Pancreas (tissue), 10 donors: ENCODE results near the gene C1QTNF8. TPM values are rescaled to one million over a fixed set of nuclear protein-coding genes. Genes with fewer than 3 reads are reported as not detected.

Experiments used
- ATAC-seq, 4 donors: fragments of 200-7000 bp; cut with Tn5 transposase; one replicate each; pipeline versions ENCODE4 v1.8.0 to v1.9.1; 2020; ENCODE audit warnings: mild to moderate bottlenecking in 4 of 4, moderate library complexity in 4 of 4
- DNase-seq, 6 donors: peaks; one replicate each; pipeline ENCODE4 v3.0.0-alpha.2; 2020
- FAIRE-seq: peaks from 2 replicates; lab custom pipeline; 2012; peaks lifted over from hg19 to GRCh38; lab: Jason Lieb, UNC
- H3K27ac ChIP-seq, 4 donors: fragments of 200-600 bp; sonication (generic); 1 replicate in 3 of 4; 2 replicates in 1 of 4; pipeline versions ENCODE4 v1.5.0 to v1.8.0; 2020
- H3K27me3 ChIP-seq, 4 donors: fragments of 200-600 bp; one replicate each; pipeline ENCODE4 v1.8.0; 2021
- H3K36me3 ChIP-seq, 3 donors: fragments of 200-600 bp; sonication (generic) in 1 of 3; one replicate each; pipeline versions ENCODE4 v1.5.0 to v1.8.0; 2020 to 2021
- H3K4me1 ChIP-seq, 3 donors: fragments of 200-600 bp; one replicate each; pipeline ENCODE4 v1.8.0; 2021
- H3K4me3 ChIP-seq, 4 donors: fragments of 200-600 bp; sonication (generic) in 2 of 4; one replicate each; pipeline versions ENCODE4 v1.5.0 to v1.8.0; 2020 to 2021
- H3K9me3 ChIP-seq, 4 donors: fragments of 200-600 bp; one replicate each; pipeline ENCODE4 v1.8.0; 2021
- WGBS, 2 donors: extraction: QIAGEN DNeasy Blood & Tissue Kit; methylation state at CpG; one replicate each; pipeline ENCODE4 v1.1.7; 2013; 5-methylcytosine and 5-hydroxymethylcytosine counted together
- intact Hi-C, 3 donors: fragments of 100-400 bp; cut with DNase I; formaldehyde crosslinking; loops; one replicate each; pipeline versions ENCODE4 v1.11.1 to v1.14.2; 2022
- polyA plus RNA-seq, 2 donors: library from polyadenylated mRNA; stranded (reverse); fragments of 200-250 nt; gene quantifications; one replicate each; pipeline ENCODE4 v1.2.3, GENCODE V29; 2013
- total RNA-seq, 6 donors: library from RNA; stranded (reverse); fragmentation: NEBNext Ultra II Directional in 4 of 6; extraction: Animal tissue kit (Norgen Biotek cat#: 25700) in 4 of 6; gene quantifications; one replicate each; pipeline versions ENCODE4 v1.2.1 to v1.2.4, GENCODE V29; 2021 to 2023
- TF ChIP-seq, protein P1 (sequence below), 4 donors: fragments of 200-600 bp; sonication (generic) in 3 of 4; IDR thresholded peaks; one replicate each; pipeline versions ENCODE4 v1.5.0 to v1.8.0; 2021; ENCODE audit warnings: antibody characterized with exemption in 4 of 4
- donor health status: healthy with polysubstance abuse.
- donor health status: DM: no; HTN: no; CAD: no; lungs with moderate emphysema.
- donor health status: DM: no; HTN: no; CAD: no.
- donor health status: control.
- donor health status: control.
- donor health status: Bipolar disorder and iron deficiency.
- donor health status: DM: yes; HTN: yes; CAD: no.
- donor health status: DM: no; HTN: no; CAD: no.
- donor health status: DM: no; HTN: no; CAD: no.
- donor health status: DM: yes; HTN: yes; CAD: no.

The C1QTNF8 gene
- total and polyA plus RNA-seq, 8 donors, result 0.23 TPM; not detected in 7

DNA sequence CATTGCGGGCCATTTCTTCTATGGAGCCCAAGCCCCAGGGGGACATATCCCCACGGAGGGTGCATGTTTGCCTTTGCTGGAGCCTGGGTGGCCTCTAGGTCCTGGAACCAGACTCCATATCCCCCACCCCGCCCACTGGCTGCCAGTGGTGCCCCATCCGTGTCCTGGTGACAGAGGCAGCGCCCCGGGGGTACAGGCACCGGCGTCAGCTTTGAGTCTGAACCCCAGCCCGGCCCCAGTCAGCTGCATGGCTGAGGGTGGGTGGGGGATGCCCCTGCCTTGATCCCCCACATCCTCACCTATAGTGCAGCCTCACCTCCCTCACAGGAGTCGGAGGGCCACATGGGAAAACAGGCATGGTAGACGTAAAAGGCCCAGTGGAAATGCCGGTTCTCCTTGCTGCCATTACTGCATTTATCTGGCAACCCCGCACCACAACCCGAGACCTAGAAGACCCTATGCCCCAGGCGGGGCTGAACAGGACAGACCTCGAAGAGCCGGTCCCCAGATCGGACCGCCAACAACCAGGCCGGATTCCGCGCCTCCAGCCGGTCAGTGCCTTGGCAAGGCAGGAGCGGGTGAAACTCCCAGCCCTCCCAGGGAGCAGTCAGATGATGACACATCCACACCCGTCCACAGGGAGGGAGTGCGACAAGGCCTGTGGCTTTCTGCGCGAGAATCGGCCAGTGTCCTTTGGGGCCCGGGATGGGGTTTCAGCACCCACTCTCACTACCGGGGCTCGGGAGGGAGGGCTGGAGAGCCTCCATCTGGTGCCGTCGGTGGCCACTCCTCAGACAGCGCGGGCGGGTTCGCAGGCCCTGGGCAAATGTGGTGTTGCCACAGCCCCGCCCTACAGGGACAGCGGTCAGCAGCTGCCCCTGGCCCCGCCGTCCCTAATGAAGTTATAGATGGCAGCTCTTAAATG is 35.4 kb downstream of the C1QTNF8 start:
- peaks cover 0 to 4% (median 0%) of the 10 kb centered on the region in 4 donors for H3K27me3 ChIP-seq

DNA sequence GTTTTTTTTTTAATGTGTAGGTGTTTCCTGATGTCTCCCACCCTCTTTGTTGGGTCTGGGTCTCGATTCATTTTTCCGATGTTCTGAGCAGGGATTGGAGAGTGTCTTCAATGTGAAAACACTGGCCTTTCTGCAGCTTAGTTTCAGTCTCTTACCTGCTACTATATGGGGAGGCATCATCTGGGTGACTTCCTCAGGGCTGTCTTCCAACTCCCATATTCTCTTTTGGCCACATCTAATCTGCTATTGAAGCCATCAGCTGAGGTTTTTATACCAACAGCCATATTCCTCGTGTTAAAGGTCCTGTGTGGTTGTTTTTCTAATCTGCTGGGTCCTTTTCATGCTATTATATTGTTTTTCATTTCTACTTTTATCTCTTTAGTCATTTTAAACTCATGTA is 36.7 kb downstream of the C1QTNF8 start:
- 83 to 90% methylated on average over 3 of the region's 3 CpGs for WGBS, 2 donors
- H3K36me3 ChIP-seq, result no peaks in the 10 kb centered on the region
- H3K27me3 ChIP-seq, result no peaks in the 10 kb centered on the region
- no peaks in the 10 kb centered on the region for H3K4me1 ChIP-seq
- H3K4me3 ChIP-seq, result no peak overlapping the region
- TF ChIP-seq, protein P1, sequence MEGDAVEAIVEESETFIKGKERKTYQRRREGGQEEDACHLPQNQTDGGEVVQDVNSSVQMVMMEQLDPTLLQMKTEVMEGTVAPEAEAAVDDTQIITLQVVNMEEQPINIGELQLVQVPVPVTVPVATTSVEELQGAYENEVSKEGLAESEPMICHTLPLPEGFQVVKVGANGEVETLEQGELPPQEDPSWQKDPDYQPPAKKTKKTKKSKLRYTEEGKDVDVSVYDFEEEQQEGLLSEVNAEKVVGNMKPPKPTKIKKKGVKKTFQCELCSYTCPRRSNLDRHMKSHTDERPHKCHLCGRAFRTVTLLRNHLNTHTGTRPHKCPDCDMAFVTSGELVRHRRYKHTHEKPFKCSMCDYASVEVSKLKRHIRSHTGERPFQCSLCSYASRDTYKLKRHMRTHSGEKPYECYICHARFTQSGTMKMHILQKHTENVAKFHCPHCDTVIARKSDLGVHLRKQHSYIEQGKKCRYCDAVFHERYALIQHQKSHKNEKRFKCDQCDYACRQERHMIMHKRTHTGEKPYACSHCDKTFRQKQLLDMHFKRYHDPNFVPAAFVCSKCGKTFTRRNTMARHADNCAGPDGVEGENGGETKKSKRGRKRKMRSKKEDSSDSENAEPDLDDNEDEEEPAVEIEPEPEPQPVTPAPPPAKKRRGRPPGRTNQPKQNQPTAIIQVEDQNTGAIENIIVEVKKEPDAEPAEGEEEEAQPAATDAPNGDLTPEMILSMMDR (IDR thresholded peaks at IDR 0.05), result no peak
- H3K27ac ChIP-seq, result no peak overlapping the region
- H3K9me3 ChIP-seq, result no peaks in the 10 kb centered on the region
- intact Hi-C loops, result loop anchor here in 2 of 3 donors (5.0 to 10.0 kb wide), 2 partner anchors 345 to 347 kb away; partner anchors contain the start of gene METRN (in 1 of the 2)
- DNase-seq (no peak), FAIRE-seq (no peak), ATAC-seq (no peak)

More for the DNA sequence above, 35.4 kb downstream of the C1QTNF8 start:
- no peaks in the 10 kb centered on the region for H3K4me1 ChIP-seq
- DNase-seq (no peak), ATAC-seq (no peak), FAIRE-seq (no peak)
- intact Hi-C loops, result no loop called here
- H3K9me3 ChIP-seq, result no peaks in the 10 kb centered on the region
- H3K27ac ChIP-seq, result no peak overlapping the region
- WGBS, 2 donors, result 66 to 75% methylated on average over 42 of the region's 42 CpGs
- H3K4me3 ChIP-seq, result no peak overlapping the region
- H3K36me3 ChIP-seq, result no peaks in the 10 kb centered on the region
- TF ChIP-seq, protein P1 (IDR thresholded peaks at IDR 0.05), result no peak

DNA sequence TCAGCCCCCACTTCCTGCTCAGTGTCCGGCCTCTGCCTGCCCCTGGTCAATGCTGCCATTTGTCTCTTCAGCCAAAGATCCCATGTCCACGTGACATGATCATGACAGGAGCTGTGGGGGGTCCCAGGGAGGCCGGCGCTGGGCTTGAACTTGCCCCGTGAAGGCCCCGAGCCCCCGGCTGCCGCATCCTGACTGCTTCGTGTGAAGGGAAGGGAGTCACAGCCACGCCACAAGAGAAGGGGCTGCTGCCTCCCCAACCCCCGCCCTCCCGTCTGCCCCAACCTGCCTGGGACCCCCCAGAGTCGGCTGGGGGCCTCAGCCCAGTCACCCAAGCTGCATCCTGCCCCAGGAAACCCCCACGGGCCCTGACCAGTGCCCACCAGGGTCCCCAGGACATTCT is 37.8 kb downstream of the C1QTNF8 start:
- no peak for FAIRE-seq
- no peak overlapping the region for H3K4me3 ChIP-seq
- no peak overlapping the region for H3K27ac ChIP-seq
- intact Hi-C loops, result loop anchor here in 2 of 3 donors (5.0 to 10.0 kb wide), 2 partner anchors 343 to 346 kb away; partner anchors contain the start of gene METRN (in 1 of the 2)
- 34 to 41% methylated on average over 11 to 14 of the region's 14 CpGs for WGBS, 2 donors
- no peak for DNase-seq
- ATAC-seq, result no peak
- TF ChIP-seq, protein P1 (IDR thresholded peaks at IDR 0.05), result no peak
- no peaks in the 10 kb centered on the region for H3K4me1 ChIP-seq
- H3K9me3 ChIP-seq, result no peaks in the 10 kb centered on the region
- H3K27me3 ChIP-seq, result no peaks in the 10 kb centered on the region
- H3K36me3 ChIP-seq, result no peaks in the 10 kb centered on the region

DNA sequence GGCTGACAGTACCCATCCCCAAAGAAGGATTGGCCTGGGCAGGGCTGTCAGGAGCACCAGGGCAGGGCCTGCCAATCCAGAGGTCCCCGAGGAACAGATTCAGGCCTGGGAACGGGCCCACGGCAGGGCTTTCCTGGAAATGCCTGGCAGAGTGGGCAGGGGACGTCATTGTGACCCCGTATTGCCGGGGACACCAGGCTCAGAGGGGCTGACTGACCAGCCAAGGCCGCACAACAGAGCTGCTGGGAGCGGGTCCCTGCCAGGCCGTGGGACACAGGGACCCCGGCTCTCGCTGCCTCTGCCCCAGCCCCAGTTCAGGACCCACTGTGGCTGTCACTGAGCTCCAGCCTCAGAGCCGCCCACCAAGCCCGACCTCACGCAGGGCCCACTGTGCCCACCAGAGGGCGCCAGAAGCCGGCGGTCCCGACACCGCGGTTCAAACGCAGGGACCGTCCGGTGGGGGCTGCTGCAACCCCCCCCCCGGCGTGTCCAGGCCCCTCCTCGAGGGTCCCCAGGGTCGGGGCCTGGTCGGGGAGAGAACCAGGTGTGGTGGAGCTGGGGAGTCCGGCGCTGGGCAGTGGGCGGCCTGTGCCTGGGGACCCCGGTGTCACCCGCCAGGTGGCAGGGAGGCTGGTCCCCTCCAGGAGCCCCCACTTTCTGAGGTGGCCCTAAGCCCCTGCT is 38.7 kb downstream of the C1QTNF8 start:
- H3K4me3 ChIP-seq, result no peak overlapping the region
- 18% methylated on average over 31 to 33 of the region's 33 CpGs for WGBS, 2 donors
- H3K27ac ChIP-seq, result no peak overlapping the region
- FAIRE-seq (no peak), DNase-seq (peak in 3 of 6 donors; percentile 61 to 94 (median 71)), ATAC-seq (peak; percentile 44 to 80 (median 72))
- intact Hi-C loops, result loop anchor here in 2 of 3 donors (2.0 to 10.0 kb wide), 3 partner anchors 245 to 345 kb away; partner anchors contain the start of gene METRN (in 1 of the 2)
- H3K36me3 ChIP-seq, result no peaks in the 10 kb centered on the region
- no peaks in the 10 kb centered on the region for H3K27me3 ChIP-seq
- H3K4me1 ChIP-seq, result no peaks in the 10 kb centered on the region
- no peaks in the 10 kb centered on the region for H3K9me3 ChIP-seq
- TF ChIP-seq, protein P1 (IDR thresholded peaks at IDR 0.05), result peak; percentile 86 to 92 (median 88)
